CD4-positive, alpha-beta T cell (primary cell): ENCODE data around the gene STK26. TPM values are rescaled to one million over a fixed set of nuclear protein-coding genes. Genes with fewer than 3 reads are reported as not detected.

Source experiments
- ATAC-seq: fragments of 200-7000 bp; cut with Tn5 transposase; one replicate; pipeline ENCODE4 v1.10.0; 2022; ENCODE audit warnings: mild to moderate bottlenecking; ENCODE audit not compliant: poor library complexity
- CTCF ChIA-PET: fragments of 350-600 bp; sonication (Branson Sonifier 250); formaldehyde crosslinking; loops from one replicate; lab custom pipeline; 2021; ENCODE audit warnings: antibody characterized with exemption, inconsistent platforms; lab: Charles Lee
- POLR2A ChIA-PET: fragments of 350-600 bp; sonication (Branson Sonifier 250); formaldehyde crosslinking; loops from one replicate; lab custom pipeline; 2021; ENCODE audit warnings: antibody characterized with exemption, inconsistent platforms; lab: Charles Lee
- DNase-seq, 14 experiments: peaks; one replicate each; pipeline ENCODE4 v3.0.0-alpha.2; 2013 to 2020; ENCODE audit warnings: mixed read lengths in 2 of 14
- H3K27ac ChIP-seq, 2 donors: one replicate each; pipeline versions ENCODE4 v1.5.1 to v1.7.0; 2013; ENCODE audit warnings: low read length in 2 of 2, low read depth in 1 of 2, mild to moderate bottlenecking in 1 of 2
- H3K27me3 ChIP-seq, 2 experiments: 1 replicate in 1 of 2; 2 replicates in 1 of 2; pipeline versions ENCODE4 v1.6.1 to v1.7.0; 2013; ENCODE audit warnings: low read length in 2 of 2, control low read depth in 1 of 2, mild to moderate bottlenecking in 1 of 2, moderate library complexity in 1 of 2; ENCODE audit not compliant: insufficient read depth in 2 of 2, control insufficient read depth in 1 of 2
- H3K36me3 ChIP-seq: one replicate; pipeline ENCODE4 v1.6.1; 2013; ENCODE audit warnings: low read length, control low read depth; ENCODE audit not compliant: insufficient read depth
- H3K4me1 ChIP-seq: one replicate; pipeline ENCODE4 v1.6.1; 2013; ENCODE audit warnings: low read length, control low read depth; ENCODE audit not compliant: insufficient read depth
- H3K4me3 ChIP-seq: one replicate; pipeline ENCODE4 v1.5.1; 2013; ENCODE audit warnings: mild to moderate bottlenecking, low read length, moderate library complexity
- H3K9me3 ChIP-seq, 2 experiments: 1 replicate in 1 of 2; 2 replicates in 1 of 2; pipeline versions ENCODE4 v1.6.1 to v1.7.0; 2013; ENCODE audit warnings: low read length in 2 of 2, mild to moderate bottlenecking in 2 of 2, control low read depth in 1 of 2, moderate library complexity in 1 of 2; ENCODE audit not compliant: control insufficient read depth in 1 of 2, insufficient read depth in 1 of 2
- H3K27ac Mint-ChIP-seq: one replicate; pipeline ENCODE4 v1.8.0; 2020; ENCODE audit warnings: mixed read lengths
- H3K27me3 Mint-ChIP-seq: one replicate; pipeline ENCODE4 v1.8.0; 2021; ENCODE audit warnings: mixed read lengths
- H3K36me3 Mint-ChIP-seq: one replicate; pipeline ENCODE4 v1.8.0; 2021; ENCODE audit warnings: low read depth, mixed read lengths
- H3K4me1 Mint-ChIP-seq: one replicate; pipeline ENCODE4 v1.8.0; 2021; ENCODE audit warnings: low read depth, mixed read lengths
- H3K4me3 Mint-ChIP-seq: one replicate; pipeline ENCODE4 v1.8.0; 2020; ENCODE audit warnings: mild to moderate bottlenecking, mixed read lengths
- H3K9me3 Mint-ChIP-seq: one replicate; pipeline ENCODE4 v1.8.0; 2020; ENCODE audit warnings: mixed read lengths
- CTCF ChIP-seq: fragments of 200-600 bp; IDR thresholded peaks from one replicate; pipeline ENCODE4 v1.8.0; 2022; ENCODE audit warnings: antibody characterized with exemption, mild to moderate bottlenecking
- intact Hi-C, 2 experiments: fragments of 100-400 bp; cut with DNase I in 1 of 2; cut with micrococcal nuclease in 1 of 2; formaldehyde crosslinking; loops; one replicate each; pipeline versions ENCODE4 v1.15.1 to v1.9.0; 2023 to 2025; cut with DNase I, micrococcal nuclease
- total RNA-seq, 174 experiments: library from RNA in 2 of 174; stranded (reverse) in 2 of 174; gene quantifications; one replicate each; pipeline ENCODE4 v1.2.3 and lab custom pipeline; 2021 to 2026

STK26 gene
- total RNA-seq, 2 experiments from 2014 or later, result 25.2 to 27.9 TPM

- Histone ChIP-seq H3K4me1 (no peaks in the 10 kb centered on the region), H3K27ac (no peak overlapping the region), H3K4me3 (no peak overlapping the region), H3K9me3 (no peaks in the 10 kb centered on the region), H3K36me3 (peaks cover 25% of the 10 kb centered on the region), H3K27me3 (no peaks in the 10 kb centered on the region)
- intact Hi-C loops, result loop anchor here in 1 of 2 experiments (5.0 kb wide), 1 partner anchor 46 kb away; the partner anchor contains the start of gene STK26
- POLR2A ChIA-PET, result interaction anchor here (0.6 to 0.7 kb wide), 2 partner anchors 8 to 40 kb away, joined by 3 read pairs; no protein-coding TSS in a partner anchor
- no peak for TF ChIP-seq CTCF
- Mint-ChIP-seq H3K4me1 (no peaks in the 10 kb centered on the region), H3K36me3 (peaks cover 52% of the 10 kb centered on the region), H3K4me3 (no peak overlapping the region), H3K27me3 (no peaks in the 10 kb centered on the region), H3K27ac (no peak overlapping the region), H3K9me3 (no peaks in the 10 kb centered on the region)
- no peak for DNase-seq
- CTCF ChIA-PET, result no interaction called here
- no peak for ATAC-seq
Measured at GRCh38 chrX:132068405-132068804, 45.3 kb downstream of the STK26 start.

- intact Hi-C loops, result loop anchor here (1.0 to 5.0 kb wide), 4 partner anchors 49 to 229 kb away; partner anchors contain the start of gene STK26 (in 1 of the 2)
- no peaks in the 10 kb centered on the region for H3K4me1 ChIP-seq
- H3K27me3 ChIP-seq, result no peaks in the 10 kb centered on the region
- H3K9me3 Mint-ChIP-seq, result no peaks in the 10 kb centered on the region
- CTCF ChIA-PET, result no interaction called here
- H3K4me1 Mint-ChIP-seq, result no peaks in the 10 kb centered on the region
- POLR2A ChIA-PET, result interaction anchor here (0.9 kb wide), 2 partner anchors 47 to 229 kb away, joined by 3 to 5 read pairs; no protein-coding TSS in a partner anchor
- H3K36me3 Mint-ChIP-seq, result peaks cover 56% of the 10 kb centered on the region
- no peaks in the 10 kb centered on the region for H3K27me3 Mint-ChIP-seq
- peaks cover 35% of the 10 kb centered on the region for H3K36me3 ChIP-seq
- peak in 1 of 14 experiments; percentile 34 for DNase-seq
- no peak overlapping the region for H3K4me3 ChIP-seq
- H3K27ac Mint-ChIP-seq, result no peak overlapping the region
- H3K9me3 ChIP-seq, result no peaks in the 10 kb centered on the region
- no peak overlapping the region for H3K27ac ChIP-seq
- H3K4me3 Mint-ChIP-seq, result no peak overlapping the region
- ATAC-seq, result no peak
- no peak for TF ChIP-seq CTCF
Measured at GRCh38 chrX:132071254-132071653, 48.2 kb downstream of the STK26 start.

GRCh38 chrX:132077414-132077813, 54.3 kb downstream of the STK26 start:
- no peak overlapping the region for H3K4me3 ChIP-seq
- intact Hi-C loops, result no loop called here
- DNase-seq (no peak), ATAC-seq (no peak)
- H3K36me3 ChIP-seq, result peaks cover 12% of the 10 kb centered on the region
- no peaks in the 10 kb centered on the region for H3K9me3 Mint-ChIP-seq
- no peaks in the 10 kb centered on the region for H3K9me3 ChIP-seq
- POLR2A ChIA-PET, result no interaction called here
- no peaks in the 10 kb centered on the region for H3K27me3 ChIP-seq
- H3K36me3 Mint-ChIP-seq, result peaks cover 18% of the 10 kb centered on the region
- no peak overlapping the region for H3K27ac ChIP-seq
- no peak overlapping the region for H3K4me3 Mint-ChIP-seq
- H3K27me3 Mint-ChIP-seq, result no peaks in the 10 kb centered on the region
- H3K4me1 ChIP-seq, result no peaks in the 10 kb centered on the region
- H3K4me1 Mint-ChIP-seq, result no peaks in the 10 kb centered on the region
- TF ChIP-seq CTCF, result no peak
- CTCF ChIA-PET, result no interaction called here
- no peak overlapping the region for H3K27ac Mint-ChIP-seq
